T-helper 1 cell treated with Interleukin-12 subunit alpha and Interleukin-12 subunit beta and Interleukin-4 antibody, amounts not matched to agents 30 μg/mL and 1 μg/mL, for 36 hours (primary cell): ENCODE results near the gene SLC5A9.
"Not testable (repeated sequence)": the region's sequence is repeated elsewhere in the genome, so short reads cannot be mapped to it uniquely, and the experiment has no call there.

Experiments
- H3K27ac Mint-ChIP-seq: one replicate; pipeline ENCODE4 v1.8.0; 2021; ENCODE audit warnings: mild to moderate bottlenecking, mixed read lengths
- H3K27me3 Mint-ChIP-seq: one replicate; pipeline ENCODE4 v1.8.0; 2021; ENCODE audit warnings: low read depth, mixed read lengths
- H3K36me3 Mint-ChIP-seq: one replicate; pipeline ENCODE4 v1.8.0; 2021; ENCODE audit warnings: low read depth, mixed read lengths
- H3K4me1 Mint-ChIP-seq: one replicate; pipeline ENCODE4 v1.8.0; 2021; ENCODE audit warnings: low read depth, mixed read lengths
- H3K4me3 Mint-ChIP-seq: one replicate; pipeline ENCODE4 v1.8.0; 2021; ENCODE audit warnings: mild to moderate bottlenecking, moderate library complexity, mixed read lengths
- H3K9me3 Mint-ChIP-seq: one replicate; pipeline ENCODE4 v1.8.0; 2021; ENCODE audit warnings: mixed read lengths

The SLC5A9 gene

GRCh38 chr1:48203287-48203900 is 19.1 kb upstream of the SLC5A9 start:
- H3K27ac Mint-ChIP-seq = no peak overlapping the region
- peaks cover 4% of the 10 kb centered on the region for H3K27me3 Mint-ChIP-seq
- H3K36me3 Mint-ChIP-seq = no peaks in the 10 kb centered on the region
- H3K9me3 Mint-ChIP-seq = no peaks in the 10 kb centered on the region
- H3K4me1 Mint-ChIP-seq = no peaks in the 10 kb centered on the region
- H3K4me3 Mint-ChIP-seq = no peak overlapping the region

GRCh38 chr1:48205522-48205921 is 17.0 kb upstream of the SLC5A9 start:
- Mint-ChIP-seq H3K4me3 (no peak overlapping the region), H3K27me3 (peaks cover 4% of the 10 kb centered on the region), H3K27ac (no peak overlapping the region), H3K36me3 (no peaks in the 10 kb centered on the region), H3K4me1 (no peaks in the 10 kb centered on the region), H3K9me3 (no peaks in the 10 kb centered on the region)

GRCh38 chr1:48206371-48206770 is 16.1 kb upstream of the SLC5A9 start:
- no peak overlapping the region for H3K27ac Mint-ChIP-seq
- no peaks in the 10 kb centered on the region for H3K36me3 Mint-ChIP-seq
- no peaks in the 10 kb centered on the region for H3K27me3 Mint-ChIP-seq
- H3K4me3 Mint-ChIP-seq = no peak overlapping the region
- H3K9me3 Mint-ChIP-seq = no peaks in the 10 kb centered on the region
- H3K4me1 Mint-ChIP-seq = no peaks in the 10 kb centered on the region

GRCh38 chr1:48207131-48207530 is 15.4 kb upstream of the SLC5A9 start:
- no peaks in the 10 kb centered on the region for H3K9me3 Mint-ChIP-seq

GRCh38 chr1:48207536-48208075 is 14.9 kb upstream of the SLC5A9 start:
- no peak overlapping the region for H3K4me3 Mint-ChIP-seq
- H3K9me3 Mint-ChIP-seq = no peaks in the 10 kb centered on the region
- H3K27ac Mint-ChIP-seq = no peak overlapping the region
- no peaks in the 10 kb centered on the region for H3K36me3 Mint-ChIP-seq
- no peaks in the 10 kb centered on the region for H3K27me3 Mint-ChIP-seq
- H3K4me1 Mint-ChIP-seq = no peaks in the 10 kb centered on the region

More at GRCh38 chr1:48207131-48207530, 15.4 kb upstream of the SLC5A9 start:
- Mint-ChIP-seq H3K36me3 (no peaks in the 10 kb centered on the region), H3K4me1 (no peaks in the 10 kb centered on the region), H3K4me3 (no peak overlapping the region), H3K27ac (no peak overlapping the region), H3K27me3 (no peaks in the 10 kb centered on the region)

- no peaks in the 10 kb centered on the region for H3K27me3 Mint-ChIP-seq
- no peak overlapping the region for H3K27ac Mint-ChIP-seq
- H3K9me3 Mint-ChIP-seq = no peaks in the 10 kb centered on the region
- H3K36me3 Mint-ChIP-seq = no peaks in the 10 kb centered on the region
- H3K4me1 Mint-ChIP-seq = no peaks in the 10 kb centered on the region
- no peak overlapping the region for H3K4me3 Mint-ChIP-seq
Observed at GRCh38 chr1:48208251-48208650, 14.3 kb upstream of the SLC5A9 start.

GRCh38 chr1:48208652-48209051 is 13.9 kb upstream of the SLC5A9 start:
- H3K27ac Mint-ChIP-seq = no peak overlapping the region
- no peaks in the 10 kb centered on the region for H3K36me3 Mint-ChIP-seq
- no peaks in the 10 kb centered on the region for H3K9me3 Mint-ChIP-seq
- no peaks in the 10 kb centered on the region for H3K27me3 Mint-ChIP-seq
- H3K4me1 Mint-ChIP-seq = no peaks in the 10 kb centered on the region
- H3K4me3 Mint-ChIP-seq = no peak overlapping the region

GRCh38 chr1:48213462-48213861 is 9.1 kb upstream of the SLC5A9 start:
- not testable (repeated sequence) for H3K4me3 Mint-ChIP-seq, H3K27me3 Mint-ChIP-seq, H3K27ac Mint-ChIP-seq, H3K9me3 Mint-ChIP-seq, H3K36me3 Mint-ChIP-seq, H3K4me1 Mint-ChIP-seq

GRCh38 chr1:48214366-48214765 is 8.2 kb upstream of the SLC5A9 start:
- not testable (repeated sequence) for H3K27me3 Mint-ChIP-seq, H3K9me3 Mint-ChIP-seq, H3K4me1 Mint-ChIP-seq, H3K27ac Mint-ChIP-seq, H3K36me3 Mint-ChIP-seq, H3K4me3 Mint-ChIP-seq

GRCh38 chr1:48214820-48215219 is 7.7 kb upstream of the SLC5A9 start:
- H3K9me3 Mint-ChIP-seq = no peaks in the 10 kb centered on the region
- H3K27ac Mint-ChIP-seq = no peak overlapping the region
- no peak overlapping the region for H3K4me3 Mint-ChIP-seq
- H3K27me3 Mint-ChIP-seq = peaks cover 9% of the 10 kb centered on the region
- H3K36me3 Mint-ChIP-seq = no peaks in the 10 kb centered on the region
- no peaks in the 10 kb centered on the region for H3K4me1 Mint-ChIP-seq

- H3K27ac Mint-ChIP-seq = no peak overlapping the region
- H3K4me1 Mint-ChIP-seq = no peaks in the 10 kb centered on the region
- H3K27me3 Mint-ChIP-seq = peaks cover 9% of the 10 kb centered on the region
- H3K36me3 Mint-ChIP-seq = no peaks in the 10 kb centered on the region
- H3K4me3 Mint-ChIP-seq = no peak overlapping the region
- H3K9me3 Mint-ChIP-seq = no peaks in the 10 kb centered on the region
Observed at GRCh38 chr1:48215222-48215621, 7.3 kb upstream of the SLC5A9 start.

GRCh38 chr1:48215889-48216288 is 6.6 kb upstream of the SLC5A9 start:
- Mint-ChIP-seq H3K9me3 (no peaks in the 10 kb centered on the region), H3K36me3 (no peaks in the 10 kb centered on the region), H3K4me3 (no peak overlapping the region), H3K27me3 (peaks cover 9% of the 10 kb centered on the region), H3K4me1 (no peaks in the 10 kb centered on the region), H3K27ac (no peak overlapping the region)

- Mint-ChIP-seq H3K4me1 (no peaks in the 10 kb centered on the region), H3K36me3 (no peaks in the 10 kb centered on the region), H3K9me3 (no peaks in the 10 kb centered on the region), H3K27ac (no peak overlapping the region), H3K4me3 (no peak overlapping the region), H3K27me3 (peaks cover 9% of the 10 kb centered on the region)
Observed at GRCh38 chr1:48216313-48216712, 6.2 kb upstream of the SLC5A9 start.

- H3K27ac Mint-ChIP-seq = no peak overlapping the region
- no peaks in the 10 kb centered on the region for H3K9me3 Mint-ChIP-seq
- H3K36me3 Mint-ChIP-seq = no peaks in the 10 kb centered on the region
- H3K4me1 Mint-ChIP-seq = no peaks in the 10 kb centered on the region
- H3K4me3 Mint-ChIP-seq = no peak overlapping the region
- H3K27me3 Mint-ChIP-seq = peaks cover 9% of the 10 kb centered on the region
Observed at GRCh38 chr1:48216941-48217340, 5.6 kb upstream of the SLC5A9 start.

- Mint-ChIP-seq H3K9me3 (no peaks in the 10 kb centered on the region), H3K4me3 (no peak overlapping the region), H3K27ac (no peak overlapping the region), H3K27me3 (peaks cover 9% of the 10 kb centered on the region), H3K36me3 (no peaks in the 10 kb centered on the region), H3K4me1 (no peaks in the 10 kb centered on the region)
Observed at GRCh38 chr1:48217856-48218255, 4.7 kb upstream of the SLC5A9 start.

- peaks cover 9% of the 10 kb centered on the region for H3K27me3 Mint-ChIP-seq
- no peaks in the 10 kb centered on the region for H3K4me1 Mint-ChIP-seq
- no peaks in the 10 kb centered on the region for H3K9me3 Mint-ChIP-seq
- no peak overlapping the region for H3K27ac Mint-ChIP-seq
- H3K4me3 Mint-ChIP-seq = no peak overlapping the region
- no peaks in the 10 kb centered on the region for H3K36me3 Mint-ChIP-seq
Observed at GRCh38 chr1:48219803-48220202, 2.7 kb upstream of the SLC5A9 start.
